ENCODE data around the gene DGCR6. TPM values are rescaled to one million over a fixed set of nuclear protein-coding genes. Genes with fewer than 3 reads are reported as not detected.

The DGCR6 gene
- total RNA-seq, 4 donors from 2014 or later, result 5.4 to 33.3 (median 7.9) TPM

Other genes with a start within 250 kb of the DGCR6 start
- 10 to 100 TPM in 1 of 4 donors, 1 to 10 TPM in 3; 1.6 to 10.2 (median 5.2) TPM for gene PRODH, start 30.0 kb downstream of the DGCR6 start, total RNA-seq
- 100 to 1,000 TPM in 1 of 4 donors, 10 to 100 TPM in 3; 49.3 to 106 (median 86.9) TPM for gene DGCR2, start 216.1 kb downstream of the DGCR6 start, total RNA-seq
- gene TSSK2, start 225.0 kb downstream of the DGCR6 start, total RNA-seq, result under 1 TPM in 3 of 4 donors, not detected in 1; 0.59 to 0.94 (median 0.78) TPM
- gene ESS2, start 238.3 kb downstream of the DGCR6 start, total RNA-seq, result 10 to 100 TPM; 12.1 to 17.7 (median 15.0) TPM
- gene GSC2, start 244.0 kb downstream of the DGCR6 start, total RNA-seq, result not detected